ENCODE measurements around the gene SIPA1.
A peak's percentile ranks its signal among the peaks of the same experiment; 100 is the strongest.

Gene SIPA1, protein sequence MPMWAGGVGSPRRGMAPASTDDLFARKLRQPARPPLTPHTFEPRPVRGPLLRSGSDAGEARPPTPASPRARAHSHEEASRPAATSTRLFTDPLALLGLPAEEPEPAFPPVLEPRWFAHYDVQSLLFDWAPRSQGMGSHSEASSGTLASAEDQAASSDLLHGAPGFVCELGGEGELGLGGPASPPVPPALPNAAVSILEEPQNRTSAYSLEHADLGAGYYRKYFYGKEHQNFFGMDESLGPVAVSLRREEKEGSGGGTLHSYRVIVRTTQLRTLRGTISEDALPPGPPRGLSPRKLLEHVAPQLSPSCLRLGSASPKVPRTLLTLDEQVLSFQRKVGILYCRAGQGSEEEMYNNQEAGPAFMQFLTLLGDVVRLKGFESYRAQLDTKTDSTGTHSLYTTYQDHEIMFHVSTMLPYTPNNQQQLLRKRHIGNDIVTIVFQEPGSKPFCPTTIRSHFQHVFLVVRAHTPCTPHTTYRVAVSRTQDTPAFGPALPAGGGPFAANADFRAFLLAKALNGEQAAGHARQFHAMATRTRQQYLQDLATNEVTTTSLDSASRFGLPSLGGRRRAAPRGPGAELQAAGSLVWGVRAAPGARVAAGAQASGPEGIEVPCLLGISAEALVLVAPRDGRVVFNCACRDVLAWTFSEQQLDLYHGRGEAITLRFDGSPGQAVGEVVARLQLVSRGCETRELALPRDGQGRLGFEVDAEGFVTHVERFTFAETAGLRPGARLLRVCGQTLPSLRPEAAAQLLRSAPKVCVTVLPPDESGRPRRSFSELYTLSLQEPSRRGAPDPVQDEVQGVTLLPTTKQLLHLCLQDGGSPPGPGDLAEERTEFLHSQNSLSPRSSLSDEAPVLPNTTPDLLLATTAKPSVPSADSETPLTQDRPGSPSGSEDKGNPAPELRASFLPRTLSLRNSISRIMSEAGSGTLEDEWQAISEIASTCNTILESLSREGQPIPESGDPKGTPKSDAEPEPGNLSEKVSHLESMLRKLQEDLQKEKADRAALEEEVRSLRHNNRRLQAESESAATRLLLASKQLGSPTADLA

DNA sequence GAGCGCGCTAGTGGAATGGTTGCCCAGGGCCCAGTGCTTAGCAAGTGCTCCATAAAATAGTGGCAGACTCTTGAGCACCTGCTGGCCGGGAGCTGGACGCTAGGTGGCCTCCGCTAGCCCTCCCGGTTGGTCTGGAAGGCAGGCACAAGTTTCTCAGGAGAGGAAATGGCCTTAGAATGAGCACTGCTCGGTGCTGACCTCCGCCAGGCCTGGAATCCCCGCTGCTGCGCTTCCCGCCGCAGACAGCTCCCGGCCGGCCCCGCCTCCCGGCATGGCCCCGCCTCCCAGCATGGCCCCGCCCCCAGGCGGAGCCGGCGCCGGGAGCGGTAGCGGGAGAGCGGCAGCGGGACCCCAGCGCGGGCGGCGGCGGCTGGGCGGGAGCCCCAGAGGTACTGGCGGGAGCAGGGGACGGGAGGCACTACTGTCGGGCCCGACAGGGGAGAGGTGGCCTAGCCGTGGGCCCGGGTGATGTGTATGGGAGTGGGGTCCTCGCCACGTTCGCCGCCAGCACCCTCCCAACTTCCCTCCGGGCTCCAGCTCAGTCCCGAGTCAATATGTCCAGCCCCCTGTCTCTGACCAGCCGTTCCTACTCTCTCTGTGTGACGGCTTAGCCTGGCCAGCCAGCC is at the start of gene SIPA1:
TSS of gene SIPA1 (plus strand) at position 308 of the 626 bp plus-strand sequence. CDS start 2,821 bp downstream, outside the sequence.
- peak; percentile 90 for DNase-seq (ENCODE audit: low spot score)
- in situ Hi-C loops (cut with MboI; ENCODE audit: low pct_unique_long_range_greater_than_20kb, low sequenced_read_pairs, unreplicated experiment) = no loop called here

GRCh38 chr11:65588199-65589054 is 49.5 kb upstream of the SIPA1 start:
- TF ChIP-seq, protein P1, sequence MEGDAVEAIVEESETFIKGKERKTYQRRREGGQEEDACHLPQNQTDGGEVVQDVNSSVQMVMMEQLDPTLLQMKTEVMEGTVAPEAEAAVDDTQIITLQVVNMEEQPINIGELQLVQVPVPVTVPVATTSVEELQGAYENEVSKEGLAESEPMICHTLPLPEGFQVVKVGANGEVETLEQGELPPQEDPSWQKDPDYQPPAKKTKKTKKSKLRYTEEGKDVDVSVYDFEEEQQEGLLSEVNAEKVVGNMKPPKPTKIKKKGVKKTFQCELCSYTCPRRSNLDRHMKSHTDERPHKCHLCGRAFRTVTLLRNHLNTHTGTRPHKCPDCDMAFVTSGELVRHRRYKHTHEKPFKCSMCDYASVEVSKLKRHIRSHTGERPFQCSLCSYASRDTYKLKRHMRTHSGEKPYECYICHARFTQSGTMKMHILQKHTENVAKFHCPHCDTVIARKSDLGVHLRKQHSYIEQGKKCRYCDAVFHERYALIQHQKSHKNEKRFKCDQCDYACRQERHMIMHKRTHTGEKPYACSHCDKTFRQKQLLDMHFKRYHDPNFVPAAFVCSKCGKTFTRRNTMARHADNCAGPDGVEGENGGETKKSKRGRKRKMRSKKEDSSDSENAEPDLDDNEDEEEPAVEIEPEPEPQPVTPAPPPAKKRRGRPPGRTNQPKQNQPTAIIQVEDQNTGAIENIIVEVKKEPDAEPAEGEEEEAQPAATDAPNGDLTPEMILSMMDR (IDR thresholded peaks at IDR 0.05; ENCODE audit: extremely low read depth, insufficient read depth, missing control alignments) = peak; percentile 89
- in situ Hi-C loops (cut with MboI; ENCODE audit: low pct_unique_long_range_greater_than_20kb, low sequenced_read_pairs, unreplicated experiment) = no loop called here
- peak; percentile 97 for DNase-seq (ENCODE audit: low spot score)

More for the DNA sequence above, at the start of gene SIPA1:
- TF ChIP-seq, protein P1 (IDR thresholded peaks at IDR 0.05; ENCODE audit: extremely low read depth, insufficient read depth, missing control alignments) = no peak

- peak; percentile 89 for DNase-seq (ENCODE audit: low spot score)
- in situ Hi-C loops (cut with MboI; ENCODE audit: low pct_unique_long_range_greater_than_20kb, low sequenced_read_pairs, unreplicated experiment) = no loop called here
- TF ChIP-seq, protein P1 (IDR thresholded peaks at IDR 0.05; ENCODE audit: extremely low read depth, insufficient read depth, missing control alignments) = peak; percentile 2
Observed at GRCh38 chr11:65589444-65590239, 48.3 kb upstream of the SIPA1 start.

GRCh38 chr11:65590240-65590738 is 47.6 kb upstream of the SIPA1 start:
- in situ Hi-C loops (cut with MboI; ENCODE audit: low pct_unique_long_range_greater_than_20kb, low sequenced_read_pairs, unreplicated experiment) = no loop called here
- no peak for DNase-seq (ENCODE audit: low spot score)

More at GRCh38 chr11:65590240-65590738, 47.6 kb upstream of the SIPA1 start:
- TF ChIP-seq, protein P1 (IDR thresholded peaks at IDR 0.05; ENCODE audit: extremely low read depth, insufficient read depth, missing control alignments) = no peak

Measured in GM13977 (cell line).